Vein endothelial cell (primary cell): ENCODE measurements around the gene HDHD3. TPM values are rescaled to one million over a fixed set of nuclear protein-coding genes. Genes with fewer than 3 reads are reported as not detected.

Experiments
- total RNA-seq: library from RNA; depleted of rRNA; stranded (reverse); fragments of >200 nt; gene quantifications from 2 replicates; pipeline ENCODE4 v1.2.3, GENCODE V29; 2012

HDHD3 gene
- 7.5 and 9.2 TPM in 2 replicates for total RNA-seq

GRCh38 chr9:113376634-113377567 is at the start of gene HDHD3:
Gene HDHD3, minus strand, starts transcription at chr9:113376986. Its CDS starts 2,632 bp downstream, at chr9:113374354.

GRCh38 chr9:113410207-113410864 is 33.5 kb upstream of the HDHD3 start, which contains the start of the genes C9orf43 and POLE3:
Gene C9orf43, plus strand, starts transcription at chr9:113410747. Its CDS starts 2,747 bp downstream, at chr9:113413494.
Gene POLE3, minus strand, starts transcription at chr9:113410675. Its CDS starts 382 bp downstream, at chr9:113410293.

DNA sequence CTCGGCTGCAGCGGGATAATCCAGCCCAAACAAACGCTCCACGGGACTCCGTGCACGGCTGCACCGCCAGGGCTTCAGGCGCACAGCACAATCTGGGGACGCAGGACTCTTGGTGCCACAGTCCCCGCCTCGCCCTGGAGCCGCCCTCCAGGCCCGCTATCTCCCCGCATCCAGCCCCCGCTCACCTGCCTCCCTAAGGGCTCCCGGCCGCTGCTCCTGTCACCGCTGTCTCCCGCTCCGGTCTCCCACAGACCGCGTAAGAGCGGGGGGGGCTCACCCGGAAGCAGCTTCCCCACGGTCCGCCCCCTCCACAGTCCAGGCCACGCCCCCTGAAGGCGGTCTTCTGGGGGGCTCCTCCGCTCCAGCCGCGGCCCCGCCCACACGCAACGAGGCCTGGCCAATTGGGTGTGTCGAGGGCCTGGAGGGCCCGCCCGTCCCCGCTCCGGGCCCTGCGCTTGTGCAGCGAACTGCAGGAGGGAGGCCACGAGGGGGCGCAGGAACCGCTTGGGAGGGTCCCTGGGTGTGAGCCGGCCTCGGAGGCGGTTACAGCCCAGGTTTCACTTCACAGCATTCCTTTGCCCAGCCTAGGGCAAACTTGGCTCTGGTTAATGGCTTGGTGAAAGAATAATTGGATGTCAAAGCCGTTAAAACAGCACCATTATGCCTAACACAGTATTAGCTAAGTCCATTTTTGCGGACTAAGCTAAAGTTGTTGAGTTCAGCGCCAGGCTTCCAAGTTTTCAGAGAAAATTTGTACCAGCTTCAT is 24.4 kb upstream of the HDHD3 start, which contains the start of gene ALAD:
TSS of gene ALAD (minus strand) at position 258 of the 766 bp plus-strand sequence. CDS start 7,725 bp downstream, outside the sequence.

DNA sequence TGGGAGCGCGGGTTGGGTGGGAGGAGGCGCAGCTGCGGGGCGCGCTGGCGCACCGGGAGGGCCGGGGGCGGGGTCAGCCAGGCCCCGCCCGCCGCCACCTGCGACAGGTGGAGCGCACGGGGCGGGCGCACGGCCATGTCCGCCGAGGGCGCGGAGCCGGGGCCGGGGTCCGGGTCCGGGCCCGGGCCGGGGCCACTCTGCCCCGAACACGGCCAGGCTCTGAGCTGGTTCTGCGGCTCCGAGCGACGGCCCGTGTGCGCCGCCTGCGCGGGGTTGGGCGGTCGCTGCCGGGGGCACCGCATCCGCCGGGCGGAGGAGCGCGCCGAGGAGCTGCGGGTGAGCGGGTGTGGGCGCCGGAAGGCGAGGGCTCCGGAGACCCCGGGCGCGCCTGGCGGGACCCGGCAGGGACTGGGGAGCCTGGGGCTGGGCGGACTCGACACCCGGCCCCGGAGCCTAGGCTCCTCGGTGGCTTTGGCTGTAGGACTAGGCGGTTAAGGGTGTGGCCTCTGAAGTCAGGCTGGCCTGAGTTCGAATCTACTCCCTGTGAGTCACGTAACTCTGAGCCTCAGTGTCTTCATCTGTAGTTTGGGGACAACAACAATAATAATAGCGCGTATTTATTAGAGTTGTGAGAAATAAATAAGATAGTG is 27.2 kb downstream of the HDHD3 start, which contains the start of gene BSPRY:
TSS of gene BSPRY (plus strand) at position 97 of the 650 bp plus-strand sequence. CDS start at position 136, 39 bp downstream.

GRCh38 chr9:113340011-113340699 is 36.6 kb downstream of the HDHD3 start, which contains the start of gene WDR31:
Gene WDR31, minus strand, starts transcription at chr9:113340275. Its CDS starts 8,253 bp downstream, at chr9:113332022.

Other genes with a start within 250 kb of the HDHD3 start
- 5.6 and 6.6 TPM in 2 replicates for gene SLC31A2, start 226.0 kb downstream of the HDHD3 start, total RNA-seq
- 24.2 and 28.8 TPM in 2 replicates for gene FKBP15, start 155.7 kb downstream of the HDHD3 start, total RNA-seq
- 18.0 TPM in 2 replicates for gene SLC31A1, start 155.4 kb downstream of the HDHD3 start, total RNA-seq
- gene CDC26, start 101.4 kb downstream of the HDHD3 start, total RNA-seq: 32.9 and 34.3 TPM in 2 replicates
- gene PRPF4, start 101.3 kb downstream of the HDHD3 start, total RNA-seq: 23.2 and 28.2 TPM in 2 replicates
- gene RNF183, start 73.6 kb downstream of the HDHD3 start, total RNA-seq: not detected in 2 replicates
- 0.29 and 0.33 TPM in 2 replicates for gene WDR31, start 36.7 kb downstream of the HDHD3 start, total RNA-seq
- not detected in 2 replicates for gene BSPRY, start 27.4 kb downstream of the HDHD3 start, total RNA-seq
- gene ALAD, start 24.3 kb upstream of the HDHD3 start, total RNA-seq: 13.4 and 14.3 TPM in 2 replicates
- gene POLE3, start 33.7 kb upstream of the HDHD3 start, total RNA-seq: 52.3 and 63.3 TPM in 2 replicates
- 1.2 and 1.3 TPM in 2 replicates for gene C9orf43, start 33.8 kb upstream of the HDHD3 start, total RNA-seq
- 360 and 441 TPM in 2 replicates for gene RGS3, start 86.7 kb upstream of the HDHD3 start, total RNA-seq